ENCODE results near the gene VWA8.

The VWA8 gene

GRCh38 chr13:41997396-41997795 is 36.5 kb upstream of the VWA8 start:
- H3K4me1 ChIP-seq (ENCODE audit: control insufficient read depth, insufficient read depth, low read length): no peaks in the 10 kb centered on the region
- no peak overlapping the region for H3K27ac ChIP-seq (ENCODE audit: extremely low read depth, low read depth, low read length)
- H3K36me3 ChIP-seq (ENCODE audit: control insufficient read depth in 2 of 2, insufficient read depth in 1 of 2, low read length in 2 of 2): no peaks in the 10 kb centered on the region
- TF ChIP-seq, protein P1, sequence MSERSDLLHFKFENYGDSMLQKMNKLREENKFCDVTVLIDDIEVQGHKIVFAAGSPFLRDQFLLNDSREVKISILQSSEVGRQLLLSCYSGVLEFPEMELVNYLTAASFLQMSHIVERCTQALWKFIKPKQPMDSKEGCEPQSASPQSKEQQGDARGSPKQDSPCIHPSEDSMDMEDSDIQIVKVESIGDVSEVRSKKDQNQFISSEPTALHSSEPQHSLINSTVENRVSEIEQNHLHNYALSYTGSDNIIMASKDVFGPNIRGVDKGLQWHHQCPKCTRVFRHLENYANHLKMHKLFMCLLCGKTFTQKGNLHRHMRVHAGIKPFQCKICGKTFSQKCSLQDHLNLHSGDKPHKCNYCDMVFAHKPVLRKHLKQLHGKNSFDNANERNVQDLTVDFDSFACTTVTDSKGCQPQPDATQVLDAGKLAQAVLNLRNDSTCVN (tag by site-specific recombination; optimal IDR thresholded peaks at IDR 0.05): no peak
- TF ChIP-seq TRIM28 (IDR thresholded peaks at IDR 0.05; ENCODE audit: borderline replicate concordance, low read length): no peak
- no peak for TF ChIP-seq IKZF3 (tag by site-specific recombination; IDR thresholded peaks at IDR 0.05)
- TF ChIP-seq ZNF324 (tag by site-specific recombination; IDR thresholded peaks at IDR 0.05): no peak
- TF ChIP-seq, protein P2, sequence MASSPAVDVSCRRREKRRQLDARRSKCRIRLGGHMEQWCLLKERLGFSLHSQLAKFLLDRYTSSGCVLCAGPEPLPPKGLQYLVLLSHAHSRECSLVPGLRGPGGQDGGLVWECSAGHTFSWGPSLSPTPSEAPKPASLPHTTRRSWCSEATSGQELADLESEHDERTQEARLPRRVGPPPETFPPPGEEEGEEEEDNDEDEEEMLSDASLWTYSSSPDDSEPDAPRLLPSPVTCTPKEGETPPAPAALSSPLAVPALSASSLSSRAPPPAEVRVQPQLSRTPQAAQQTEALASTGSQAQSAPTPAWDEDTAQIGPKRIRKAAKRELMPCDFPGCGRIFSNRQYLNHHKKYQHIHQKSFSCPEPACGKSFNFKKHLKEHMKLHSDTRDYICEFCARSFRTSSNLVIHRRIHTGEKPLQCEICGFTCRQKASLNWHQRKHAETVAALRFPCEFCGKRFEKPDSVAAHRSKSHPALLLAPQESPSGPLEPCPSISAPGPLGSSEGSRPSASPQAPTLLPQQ (tag by site-specific recombination; IDR thresholded peaks at IDR 0.05): no peak
- no peak for TF ChIP-seq ZNF660 (tag by site-specific recombination; IDR thresholded peaks at IDR 0.05)
- TF ChIP-seq ZNF777 (tag by site-specific recombination; IDR thresholded peaks at IDR 0.05; ENCODE audit: borderline replicate concordance): no peak
- TF ChIP-seq, protein P3, sequence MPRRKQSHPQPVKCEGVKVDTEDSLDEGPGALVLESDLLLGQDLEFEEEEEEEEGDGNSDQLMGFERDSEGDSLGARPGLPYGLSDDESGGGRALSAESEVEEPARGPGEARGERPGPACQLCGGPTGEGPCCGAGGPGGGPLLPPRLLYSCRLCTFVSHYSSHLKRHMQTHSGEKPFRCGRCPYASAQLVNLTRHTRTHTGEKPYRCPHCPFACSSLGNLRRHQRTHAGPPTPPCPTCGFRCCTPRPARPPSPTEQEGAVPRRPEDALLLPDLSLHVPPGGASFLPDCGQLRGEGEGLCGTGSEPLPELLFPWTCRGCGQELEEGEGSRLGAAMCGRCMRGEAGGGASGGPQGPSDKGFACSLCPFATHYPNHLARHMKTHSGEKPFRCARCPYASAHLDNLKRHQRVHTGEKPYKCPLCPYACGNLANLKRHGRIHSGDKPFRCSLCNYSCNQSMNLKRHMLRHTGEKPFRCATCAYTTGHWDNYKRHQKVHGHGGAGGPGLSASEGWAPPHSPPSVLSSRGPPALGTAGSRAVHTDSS (tag by site-specific recombination; IDR thresholded peaks at IDR 0.05): no peak
- no peak for TF ChIP-seq SALL2 (tag by site-specific recombination; IDR thresholded peaks at IDR 0.05; ENCODE audit: borderline replicate concordance)
- no peak for TF ChIP-seq ZNF26 (tag by site-specific recombination; IDR thresholded peaks at IDR 0.05)
- TF ChIP-seq ZNF654 (tag by site-specific recombination; IDR thresholded peaks at IDR 0.05; ENCODE audit: low read depth): no peak
- no peak for TF ChIP-seq ZNF501 (tag by site-specific recombination; IDR thresholded peaks at IDR 0.05)
- TF ChIP-seq SP3 (tag by site-specific recombination; IDR thresholded peaks at IDR 0.05): no peak
- no peak for TF ChIP-seq ZNF747 (tag by site-specific recombination; IDR thresholded peaks at IDR 0.05)
- no peak for TF ChIP-seq ZNF341 (tag by site-specific recombination; IDR thresholded peaks at IDR 0.05; ENCODE audit: low read depth)
- no peak for TF ChIP-seq ATF2 (tag by site-specific recombination; IDR thresholded peaks at IDR 0.05; ENCODE audit: low read depth)
- TF ChIP-seq ZNF473 (tag by site-specific recombination; IDR thresholded peaks at IDR 0.05): no peak
- no peak for TF ChIP-seq PRDM6 (tag by site-specific recombination; IDR thresholded peaks at IDR 0.05)
- no peak for TF ChIP-seq ZNF600 (tag by site-specific recombination; IDR thresholded peaks at IDR 0.05)
- ChIA-PET POLR2A (no interaction called here), CTCF (interaction anchor here (0.6 kb wide), 1 partner anchor 74 kb away, joined by 3 read pairs; no protein-coding TSS in a partner anchor)
- no peak overlapping the region for H3K4me3 ChIP-seq (ENCODE audit: low read depth, low read length)
- H3K9me3 ChIP-seq (ENCODE audit: control insufficient read depth, insufficient read depth, low read depth, low read length): no peaks in the 10 kb centered on the region
